Measurements from ENCODE around the gene DLG2.

GRCh38 chr11:84549217-84549616 is 1077.9 kb downstream of the DLG2 start:
- no peak for TF ChIP-seq CTCF (IDR thresholded peaks at IDR 0.05)
- no peak for TF ChIP-seq ZFX (IDR thresholded peaks at IDR 0.05; ENCODE audit: borderline replicate concordance)

Data from 22Rv1 (cell line).